Endodermal cell (in vitro differentiated cells): Measurements from ENCODE around the gene HNRNPDL. TPM values are rescaled to one million over a fixed set of nuclear protein-coding genes. Genes with fewer than 3 reads are reported as not detected.

ENCODE experiments used
- DNase-seq: peaks from one replicate; pipeline ENCODE4 v3.0.0-alpha.2; 2017
- H3K27ac ChIP-seq: 2 replicates; pipeline ENCODE4 v1.5.1; 2013; ENCODE audit warnings: mild to moderate bottlenecking, low read depth, low read length, moderate library complexity
- H3K27me3 ChIP-seq: 2 replicates; pipeline ENCODE4 v1.6.1; 2013; ENCODE audit warnings: mild to moderate bottlenecking, low read length, moderate library complexity; ENCODE audit not compliant: insufficient read depth, control insufficient read depth, poor library complexity, severe bottlenecking
- H3K36me3 ChIP-seq: 2 replicates; pipeline ENCODE4 v1.7.0; 2013; ENCODE audit warnings: mild to moderate bottlenecking, low read length, moderate library complexity; ENCODE audit not compliant: control insufficient read depth, insufficient read depth
- H3K4me1 ChIP-seq: one replicate; pipeline ENCODE4 v1.7.0; 2013; ENCODE audit warnings: low read length; ENCODE audit not compliant: control insufficient read depth, insufficient read depth
- H3K4me3 ChIP-seq: 2 replicates; pipeline ENCODE4 v1.5.1; 2013; ENCODE audit warnings: mild to moderate bottlenecking, low read length, moderate library complexity
- H3K9ac ChIP-seq: 2 replicates; pipeline ENCODE4 v1.6.1; 2013; ENCODE audit warnings: mild to moderate bottlenecking, low read length, moderate library complexity; ENCODE audit not compliant: poor library complexity, severe bottlenecking; ENCODE audit errors: extremely low read depth
- H3K9me3 ChIP-seq: 2 replicates; pipeline ENCODE4 v1.6.1; 2013; ENCODE audit warnings: mild to moderate bottlenecking, low read length, moderate library complexity; ENCODE audit not compliant: control insufficient read depth
- H3K27ac Mint-ChIP-seq: 2 replicates; pipeline ENCODE4 v1.8.0; 2020; ENCODE audit warnings: mixed read lengths
- H3K27me3 Mint-ChIP-seq: 2 replicates; pipeline ENCODE4 v1.8.0; 2021; ENCODE audit warnings: mild to moderate bottlenecking, mixed read lengths; ENCODE audit not compliant: insufficient read depth
- H3K36me3 Mint-ChIP-seq: 2 replicates; pipeline ENCODE4 v1.8.0; 2020; ENCODE audit warnings: low read depth, mixed read lengths
- H3K4me1 Mint-ChIP-seq: 2 replicates; pipeline ENCODE4 v1.8.0; 2020; ENCODE audit warnings: mixed read lengths
- H3K4me3 Mint-ChIP-seq: 2 replicates; pipeline ENCODE4 v1.8.0; 2020; ENCODE audit warnings: mild to moderate bottlenecking, moderate library complexity, mixed read lengths
- H3K9me3 Mint-ChIP-seq: 2 replicates; pipeline ENCODE4 v1.8.0; 2020; ENCODE audit warnings: mild to moderate bottlenecking, mixed read lengths
- WGBS, 2 experiments: methylation state at CpG; one replicate each; pipeline versions ENCODE4 v1.1.5 to v1.1.7; 2013; ENCODE audit warnings: missing lambda C conversion rate in 2 of 2, mixed read lengths in 1 of 2; ENCODE audit not compliant: insufficient coverage in 1 of 2, insufficient read length in 1 of 2; 5-methylcytosine and 5-hydroxymethylcytosine counted together
- total RNA-seq, 2 donors: library from RNA; stranded (reverse); fragmentation: NEBNext Ultra II Directional in 1 of 2; extraction: Animal tissue kit (Norgen Biotek cat#: 25700) in 1 of 2; gene quantifications; 2 replicates in 1 of 2; 3 replicates in 1 of 2; pipeline ENCODE4 v1.2.1, GENCODE V29; 2021
- TF ChIP-seq, protein P1 (sequence below): fragments of 200-600 bp; sonication (generic); conservative IDR thresholded peaks from 2 replicates; pipeline ENCODE4 v1.5.0; 2021; ENCODE audit warnings: antibody characterized with exemption, mild to moderate bottlenecking

The HNRNPDL gene
- total RNA-seq, 2 donors from 2014 or later = 368 to 383 TPM

DNA sequence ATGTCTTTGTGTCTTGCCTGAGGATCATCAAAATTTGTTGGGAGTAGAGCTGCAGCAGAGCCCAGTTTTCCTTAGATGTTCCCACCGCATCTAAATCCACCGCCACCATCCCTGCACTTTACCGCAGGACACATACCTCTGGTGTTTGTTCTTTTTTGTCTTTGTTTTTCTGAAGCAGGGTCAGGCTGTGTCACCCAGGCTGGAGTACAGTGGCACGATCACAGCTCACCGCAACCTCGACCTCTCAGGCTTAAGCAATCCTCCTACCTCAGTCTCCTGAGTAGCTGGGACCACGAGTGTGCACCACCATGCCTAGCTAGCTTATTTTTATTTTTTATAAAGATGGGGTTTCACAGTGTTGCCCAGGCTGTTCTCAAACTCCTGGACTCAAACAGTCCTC is 4.7 kb upstream of the HNRNPDL start:
- TF ChIP-seq, protein P1, sequence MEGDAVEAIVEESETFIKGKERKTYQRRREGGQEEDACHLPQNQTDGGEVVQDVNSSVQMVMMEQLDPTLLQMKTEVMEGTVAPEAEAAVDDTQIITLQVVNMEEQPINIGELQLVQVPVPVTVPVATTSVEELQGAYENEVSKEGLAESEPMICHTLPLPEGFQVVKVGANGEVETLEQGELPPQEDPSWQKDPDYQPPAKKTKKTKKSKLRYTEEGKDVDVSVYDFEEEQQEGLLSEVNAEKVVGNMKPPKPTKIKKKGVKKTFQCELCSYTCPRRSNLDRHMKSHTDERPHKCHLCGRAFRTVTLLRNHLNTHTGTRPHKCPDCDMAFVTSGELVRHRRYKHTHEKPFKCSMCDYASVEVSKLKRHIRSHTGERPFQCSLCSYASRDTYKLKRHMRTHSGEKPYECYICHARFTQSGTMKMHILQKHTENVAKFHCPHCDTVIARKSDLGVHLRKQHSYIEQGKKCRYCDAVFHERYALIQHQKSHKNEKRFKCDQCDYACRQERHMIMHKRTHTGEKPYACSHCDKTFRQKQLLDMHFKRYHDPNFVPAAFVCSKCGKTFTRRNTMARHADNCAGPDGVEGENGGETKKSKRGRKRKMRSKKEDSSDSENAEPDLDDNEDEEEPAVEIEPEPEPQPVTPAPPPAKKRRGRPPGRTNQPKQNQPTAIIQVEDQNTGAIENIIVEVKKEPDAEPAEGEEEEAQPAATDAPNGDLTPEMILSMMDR = no peak
- DNase-seq = no peak
- no peaks in the 10 kb centered on the region for H3K9me3 ChIP-seq
- Mint-ChIP-seq H3K27me3 (no peaks in the 10 kb centered on the region), H3K9me3 (no peaks in the 10 kb centered on the region), H3K27ac (no peak overlapping the region), H3K4me3 (no peak overlapping the region), H3K36me3 (peaks cover 37% of the 10 kb centered on the region), H3K4me1 (peaks cover 33% of the 10 kb centered on the region)
- no peak overlapping the region for H3K9ac ChIP-seq
- no peak overlapping the region for H3K27ac ChIP-seq
- no peak overlapping the region for H3K4me3 ChIP-seq
- no peaks in the 10 kb centered on the region for H3K27me3 ChIP-seq
- H3K4me1 ChIP-seq = no peaks in the 10 kb centered on the region
- WGBS, 2 experiments = 89 to 96% methylated on average over 6 to 7 of the region's 7 CpGs
- H3K36me3 ChIP-seq = peaks cover 33% of the 10 kb centered on the region

- Mint-ChIP-seq H3K4me1 (peaks cover 28% of the 10 kb centered on the region), H3K27ac (no peak overlapping the region), H3K36me3 (peaks cover 40% of the 10 kb centered on the region), H3K4me3 (no peak overlapping the region), H3K27me3 (no peaks in the 10 kb centered on the region), H3K9me3 (no peaks in the 10 kb centered on the region)
- Histone ChIP-seq H3K36me3 (peaks cover 26% of the 10 kb centered on the region), H3K27ac (no peak overlapping the region), H3K9ac (no peak overlapping the region), H3K4me3 (peak overlapping the region; percentile 91), H3K4me1 (no peaks in the 10 kb centered on the region), H3K9me3 (no peaks in the 10 kb centered on the region), H3K27me3 (no peaks in the 10 kb centered on the region)
- TF ChIP-seq, protein P1 = no peak
- no peak for DNase-seq
- WGBS, 2 experiments = 67 to 76% methylated on average over 1 to 2 of the region's 2 CpGs
Measured at GRCh38 chr4:82433791-82434190, 3.5 kb upstream of the HNRNPDL start.

- Histone ChIP-seq H3K4me1 (no peaks in the 10 kb centered on the region), H3K9ac (no peak overlapping the region), H3K4me3 (peak overlapping the region; percentile 91), H3K27me3 (no peaks in the 10 kb centered on the region), H3K27ac (no peak overlapping the region), H3K36me3 (peaks cover 30% of the 10 kb centered on the region), H3K9me3 (no peaks in the 10 kb centered on the region)
- Mint-ChIP-seq H3K4me1 (peaks cover 34% of the 10 kb centered on the region), H3K27me3 (no peaks in the 10 kb centered on the region), H3K36me3 (peaks cover 52% of the 10 kb centered on the region), H3K4me3 (peak overlapping the region; percentile 100), H3K9me3 (no peaks in the 10 kb centered on the region), H3K27ac (peak overlapping the region; percentile 35)
- DNase-seq = no peak
- WGBS, 2 experiments = 85 to 87% methylated on average over 13 to 18 of the region's 18 CpGs
- TF ChIP-seq, protein P1 = no peak
Measured at GRCh38 chr4:82432596-82432995, 2.3 kb upstream of the HNRNPDL start.
